ENCODE results near the gene EVA1C.
"Not testable (repeated sequence)": the region's sequence is repeated elsewhere in the genome, so short reads cannot be mapped to it uniquely, and the experiment has no call there.

EVA1C gene

DNA sequence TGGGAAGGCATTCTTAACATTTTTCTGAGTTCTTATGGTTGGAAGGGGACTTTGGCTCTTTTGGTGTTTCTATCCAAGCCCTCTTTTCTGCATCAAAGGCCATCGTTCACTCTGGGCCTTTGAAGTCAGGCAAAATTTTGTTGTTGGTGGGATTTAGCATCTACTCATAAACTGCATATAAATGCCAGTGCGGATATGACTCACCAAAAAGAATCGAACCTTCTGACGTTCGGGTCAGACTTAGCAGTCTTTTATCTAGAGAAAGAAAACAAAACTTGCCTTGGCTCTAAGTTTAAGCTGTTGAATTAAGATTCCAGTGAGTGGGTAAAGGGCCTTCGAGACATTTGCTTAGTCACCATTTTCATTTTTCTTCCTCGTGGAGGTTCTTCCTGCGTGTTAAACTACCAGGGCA is 51.4 kb downstream of the EVA1C start:
- DNase-seq = no peak

- no peak for DNase-seq
Observed at GRCh38 chr21:32467291-32467690, 54.8 kb downstream of the EVA1C start.

- DNase-seq = no peak
Observed at GRCh38 chr21:32468681-32469111, 56.2 kb downstream of the EVA1C start.

- no peak for DNase-seq
Observed at GRCh38 chr21:32469628-32470027, 57.1 kb downstream of the EVA1C start.

DNA sequence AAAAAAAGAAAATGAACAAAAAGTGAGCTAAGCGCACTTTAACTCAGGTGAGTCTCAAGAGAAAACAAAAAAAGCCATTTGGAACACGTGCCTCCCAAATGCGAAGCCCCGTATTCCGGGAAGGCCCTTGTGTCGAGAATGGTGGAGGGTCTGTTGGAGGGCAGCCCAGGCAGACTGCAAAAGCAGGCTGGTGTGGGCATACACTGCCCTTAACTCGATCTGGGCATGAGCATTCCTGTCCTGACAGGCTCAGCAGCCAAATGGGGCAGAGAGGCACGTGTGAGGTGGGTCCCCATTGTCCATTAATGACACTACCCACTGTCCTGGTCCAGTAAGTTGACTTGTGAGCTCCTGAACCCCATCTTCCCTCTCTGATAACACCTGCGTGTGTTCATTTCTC is 57.7 kb downstream of the EVA1C start:
- DNase-seq = no peak

GRCh38 chr21:32472890-32473765 is 60.6 kb downstream of the EVA1C start:
- DNase-seq = no peak

GRCh38 chr21:32474179-32475059 is 61.9 kb downstream of the EVA1C start:
- DNase-seq = no peak

- DNase-seq = no peak
Observed at GRCh38 chr21:32475162-32475812, 62.8 kb downstream of the EVA1C start.

DNA sequence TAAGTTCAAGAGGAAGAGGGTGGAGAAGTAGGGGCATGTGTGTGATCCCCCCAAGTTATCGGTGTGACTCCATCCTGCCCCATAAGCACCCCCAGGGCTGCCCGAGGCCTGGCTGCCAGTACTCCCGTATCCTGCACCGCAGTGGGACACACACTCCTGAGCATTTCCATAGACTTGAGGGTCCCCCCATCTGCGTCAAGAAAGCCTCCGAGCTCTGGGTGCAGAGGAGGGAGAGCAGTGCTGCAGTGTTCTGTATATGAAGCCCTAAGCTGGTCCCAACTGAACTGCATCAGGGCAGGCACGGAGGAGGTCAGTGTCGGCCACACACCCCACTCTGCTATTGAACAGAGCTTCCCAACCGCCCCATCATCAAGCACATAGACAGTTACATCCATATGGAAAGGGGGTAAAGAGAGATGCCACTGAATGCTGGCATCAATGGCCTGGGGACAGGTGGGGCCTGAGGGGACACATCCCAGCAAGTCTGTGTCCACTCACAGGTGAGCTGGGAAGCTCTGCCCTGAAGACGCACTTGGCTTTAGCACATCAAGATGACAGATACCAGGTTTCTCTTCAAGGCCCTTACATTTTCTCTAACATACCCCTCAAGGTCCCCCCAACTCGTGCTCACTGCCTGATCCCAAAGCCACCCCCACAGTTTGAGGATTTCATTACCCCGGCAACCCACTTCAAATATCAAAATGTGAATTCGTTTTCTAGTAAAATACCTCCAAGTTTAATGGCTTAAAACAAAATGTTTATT is 64.3 kb downstream of the EVA1C start:
- no peak for DNase-seq

GRCh38 chr21:32477424-32477745 is 64.9 kb downstream of the EVA1C start:
- DNase-seq = no peak

GRCh38 chr21:32481875-32482408 is 69.4 kb downstream of the EVA1C start:
- DNase-seq = no peak

GRCh38 chr21:32482565-32483292 is 70.2 kb downstream of the EVA1C start:
- DNase-seq = no peak

DNA sequence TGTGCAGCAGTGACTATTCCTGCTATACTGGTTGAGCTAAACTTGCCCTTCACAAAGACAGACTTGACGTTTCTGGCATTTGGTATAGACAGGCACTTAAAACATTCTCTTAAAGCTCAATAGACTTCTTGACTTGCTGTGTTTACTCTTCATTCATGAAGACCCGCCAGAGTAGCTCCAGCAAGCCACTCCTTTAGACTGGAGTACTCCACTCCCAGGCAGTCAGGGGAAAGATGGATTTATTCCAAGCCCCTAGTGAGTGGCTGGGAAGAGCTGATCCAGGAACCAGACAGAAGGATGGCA is 70.7 kb downstream of the EVA1C start:
- no peak for DNase-seq

- no peak for DNase-seq
Observed at GRCh38 chr21:32484706-32485380, 72.3 kb downstream of the EVA1C start.

GRCh38 chr21:32492376-32492775 is 79.9 kb downstream of the EVA1C start:
- DNase-seq = no peak

DNA sequence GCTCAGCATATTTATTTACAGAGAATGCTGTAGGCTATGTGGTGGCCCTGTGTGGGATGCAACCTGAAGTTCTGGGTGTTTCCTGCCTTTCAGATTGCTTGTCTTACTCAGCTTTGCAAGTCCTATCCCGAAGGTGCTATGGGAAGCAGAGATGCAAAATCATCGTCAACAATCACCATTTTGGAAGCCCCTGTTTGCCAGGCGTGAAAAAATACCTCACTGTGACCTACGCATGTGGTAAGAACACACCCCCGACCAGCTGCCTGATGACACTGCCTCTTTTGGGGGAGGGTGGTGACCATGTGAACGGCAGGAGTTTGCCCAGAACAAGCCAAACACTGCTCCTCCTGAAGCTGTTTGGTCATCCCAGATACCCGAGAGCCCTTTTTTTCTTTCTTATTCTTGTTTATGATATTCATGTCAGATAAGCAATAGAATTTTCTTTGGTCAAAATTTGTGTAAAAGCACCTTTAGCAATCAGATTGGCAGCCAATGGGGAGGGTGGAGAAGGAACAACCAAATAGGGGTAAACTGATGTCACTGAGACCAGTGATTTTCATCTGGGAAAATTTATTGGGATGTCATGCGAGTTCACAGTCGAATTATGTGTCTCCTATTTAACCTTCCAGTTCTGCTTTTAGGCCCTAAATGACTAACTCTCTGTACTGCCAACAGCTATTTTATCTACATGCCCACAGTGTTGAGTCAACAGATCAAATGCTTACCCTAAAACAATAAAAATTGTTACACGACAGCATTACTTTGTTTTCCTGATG is 82.6 kb downstream of the EVA1C start:
- no peak for DNase-seq

DNA sequence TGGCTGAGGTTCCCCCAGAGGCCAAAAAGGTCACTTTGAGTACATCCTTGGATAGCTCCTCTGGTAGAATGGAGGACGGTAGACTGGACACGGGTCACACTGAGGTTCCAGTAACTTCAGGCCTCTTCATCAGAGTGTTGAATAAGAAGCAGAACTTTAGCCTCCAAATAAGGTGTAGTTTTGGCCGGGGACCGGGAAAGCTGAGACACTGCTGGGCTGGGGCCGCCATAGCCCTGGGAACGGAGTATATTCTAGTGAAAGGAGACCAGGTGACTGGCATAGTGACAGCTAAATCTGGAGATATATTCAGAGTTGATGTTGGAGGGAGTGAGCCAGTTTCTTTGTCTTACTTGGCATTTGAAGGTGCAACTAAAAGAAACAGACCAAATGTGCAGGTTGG is 84.1 kb downstream of the EVA1C start:
- no peak for DNase-seq

- DNase-seq = no peak
Observed at GRCh38 chr21:32499249-32500055, 86.9 kb downstream of the EVA1C start.

DNA sequence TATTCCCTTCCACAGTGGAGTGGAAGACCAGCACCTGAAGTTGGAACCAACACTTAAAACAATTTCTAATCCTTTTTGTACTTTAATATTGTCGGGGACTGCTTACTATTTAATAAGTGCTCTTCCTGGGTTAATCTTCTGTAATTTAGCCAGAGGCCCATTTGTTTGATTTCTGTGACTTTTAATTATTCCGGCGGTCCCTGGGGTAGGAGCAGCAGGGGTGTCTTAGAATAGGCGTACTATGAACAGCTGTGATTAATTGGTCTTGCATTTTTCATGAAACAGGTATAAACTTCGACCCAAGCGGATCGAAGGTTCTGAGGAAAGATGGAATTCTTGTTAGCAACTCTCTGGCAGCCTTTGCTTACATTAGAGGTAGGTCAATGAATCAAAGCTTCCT is 91.1 kb downstream of the EVA1C start:
- not testable (repeated sequence) for DNase-seq

DNA sequence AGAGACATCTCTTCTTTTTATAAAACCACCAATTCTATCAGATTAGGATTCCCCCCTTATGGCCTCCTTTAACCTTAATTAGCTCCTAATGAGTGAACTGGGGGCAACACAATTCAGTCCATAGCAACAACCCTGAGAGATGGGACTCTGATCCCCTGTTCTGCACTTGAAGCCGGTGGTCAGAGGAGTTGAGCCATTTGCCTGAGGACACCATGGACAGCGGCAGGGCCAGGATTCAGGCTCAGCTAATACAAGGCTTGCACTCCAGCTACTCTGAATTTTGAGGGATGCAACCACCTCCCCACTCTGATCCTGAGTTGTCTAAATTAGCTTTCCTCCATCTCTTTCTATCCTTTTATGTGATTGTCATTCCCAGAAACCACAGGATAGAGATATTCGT is 93.3 kb downstream of the EVA1C start:
- DNase-seq = not testable (repeated sequence)
